ENCODE data around the gene DLGAP1. TPM values are rescaled to one million over a fixed set of nuclear protein-coding genes. Genes with fewer than 3 reads are reported as not detected.
A peak's percentile ranks its signal among the peaks of the same experiment; 100 is the strongest.

The DLGAP1 gene
- total RNA-seq, 1 donor from 2014 or later: 11.5 TPM

DNA sequence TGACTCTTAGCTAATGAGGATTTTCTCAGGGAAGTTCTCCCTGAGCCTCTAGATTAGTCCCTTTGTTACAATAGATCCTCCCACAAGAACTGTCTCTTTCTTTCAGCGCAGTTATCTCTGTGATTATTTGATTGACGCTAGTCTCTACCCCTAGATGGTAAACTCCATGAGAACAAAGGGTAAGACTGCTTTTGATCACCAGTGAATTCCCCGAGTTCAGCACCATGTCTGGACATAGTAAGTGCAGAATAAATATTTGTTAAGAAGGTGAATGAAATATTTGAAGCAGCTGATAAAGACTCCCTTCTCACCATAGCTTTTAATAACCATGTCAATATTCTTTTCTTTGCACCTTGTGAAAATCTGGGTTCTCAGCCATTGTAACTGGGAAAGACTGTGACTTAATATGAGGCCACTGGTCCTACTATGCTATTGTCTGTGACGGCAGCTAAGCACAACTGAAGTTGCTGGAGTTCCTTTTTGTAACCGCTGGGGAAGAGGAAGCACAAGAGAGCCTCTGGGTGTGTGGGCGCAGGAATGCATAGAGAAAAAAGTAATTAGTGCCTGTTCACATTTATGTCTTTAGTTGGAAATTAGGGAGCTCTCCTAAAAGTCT lies 790.4 kb downstream of the DLGAP1 start:
- peak overlapping the region; percentile 87 for H3K27ac Mint-ChIP-seq (ENCODE audit: unreplicated experiment)
- H3K4me1 Mint-ChIP-seq: peaks cover 48% of the 10 kb centered on the region
- peak overlapping the region; percentile 50 for H3K4me3 Mint-ChIP-seq
- H3K27me3 Mint-ChIP-seq (ENCODE audit: low read depth): no peaks in the 10 kb centered on the region
- TF ChIP-seq, protein P1, sequence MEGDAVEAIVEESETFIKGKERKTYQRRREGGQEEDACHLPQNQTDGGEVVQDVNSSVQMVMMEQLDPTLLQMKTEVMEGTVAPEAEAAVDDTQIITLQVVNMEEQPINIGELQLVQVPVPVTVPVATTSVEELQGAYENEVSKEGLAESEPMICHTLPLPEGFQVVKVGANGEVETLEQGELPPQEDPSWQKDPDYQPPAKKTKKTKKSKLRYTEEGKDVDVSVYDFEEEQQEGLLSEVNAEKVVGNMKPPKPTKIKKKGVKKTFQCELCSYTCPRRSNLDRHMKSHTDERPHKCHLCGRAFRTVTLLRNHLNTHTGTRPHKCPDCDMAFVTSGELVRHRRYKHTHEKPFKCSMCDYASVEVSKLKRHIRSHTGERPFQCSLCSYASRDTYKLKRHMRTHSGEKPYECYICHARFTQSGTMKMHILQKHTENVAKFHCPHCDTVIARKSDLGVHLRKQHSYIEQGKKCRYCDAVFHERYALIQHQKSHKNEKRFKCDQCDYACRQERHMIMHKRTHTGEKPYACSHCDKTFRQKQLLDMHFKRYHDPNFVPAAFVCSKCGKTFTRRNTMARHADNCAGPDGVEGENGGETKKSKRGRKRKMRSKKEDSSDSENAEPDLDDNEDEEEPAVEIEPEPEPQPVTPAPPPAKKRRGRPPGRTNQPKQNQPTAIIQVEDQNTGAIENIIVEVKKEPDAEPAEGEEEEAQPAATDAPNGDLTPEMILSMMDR (conservative IDR thresholded peaks at IDR 0.05): peak; percentile 48
- no peaks in the 10 kb centered on the region for H3K36me3 Mint-ChIP-seq (ENCODE audit: low read depth)
- no peaks in the 10 kb centered on the region for H3K9me3 Mint-ChIP-seq
- peak; percentile 24 for DNase-seq (ENCODE audit: low read depth, low spot score)

DNA sequence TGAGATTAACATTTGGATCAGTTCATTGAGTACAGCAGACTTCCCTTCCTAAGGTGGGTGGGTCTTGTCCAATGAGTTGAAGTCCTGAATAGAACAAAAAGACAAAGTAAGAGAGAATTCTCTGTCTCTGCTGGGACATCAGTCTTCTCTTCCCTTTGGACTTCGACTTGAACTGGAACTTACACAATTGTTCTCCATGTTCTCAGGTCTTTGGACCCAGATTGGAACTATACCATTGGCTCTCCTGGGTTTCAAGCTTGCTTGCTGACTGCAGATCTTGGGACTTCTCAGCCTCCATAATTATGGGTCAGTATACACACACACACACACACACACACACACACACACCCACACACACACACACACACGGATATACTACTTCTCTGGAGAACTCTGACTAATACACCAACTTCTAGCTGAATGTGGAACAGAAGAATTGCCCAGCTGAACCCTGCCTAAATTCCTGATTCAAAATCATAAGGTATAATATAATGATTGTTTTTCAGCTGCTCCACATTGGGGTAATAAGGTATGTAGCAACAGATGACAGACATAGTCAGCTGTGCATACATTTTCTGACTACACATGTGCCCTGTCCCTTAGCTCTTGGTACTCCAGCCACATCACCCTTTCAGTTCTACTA lies 791.1 kb downstream of the DLGAP1 start:
- peaks cover 52% of the 10 kb centered on the region for H3K4me1 Mint-ChIP-seq
- peak overlapping the region; percentile 87 for H3K27ac Mint-ChIP-seq (ENCODE audit: unreplicated experiment)
- no peak for DNase-seq (ENCODE audit: low read depth, low spot score)
- H3K4me3 Mint-ChIP-seq: peak overlapping the region; percentile 50
- TF ChIP-seq, protein P1 (conservative IDR thresholded peaks at IDR 0.05): no peak
- H3K36me3 Mint-ChIP-seq (ENCODE audit: low read depth): no peaks in the 10 kb centered on the region
- H3K27me3 Mint-ChIP-seq (ENCODE audit: low read depth): no peaks in the 10 kb centered on the region
- no peaks in the 10 kb centered on the region for H3K9me3 Mint-ChIP-seq

DNA sequence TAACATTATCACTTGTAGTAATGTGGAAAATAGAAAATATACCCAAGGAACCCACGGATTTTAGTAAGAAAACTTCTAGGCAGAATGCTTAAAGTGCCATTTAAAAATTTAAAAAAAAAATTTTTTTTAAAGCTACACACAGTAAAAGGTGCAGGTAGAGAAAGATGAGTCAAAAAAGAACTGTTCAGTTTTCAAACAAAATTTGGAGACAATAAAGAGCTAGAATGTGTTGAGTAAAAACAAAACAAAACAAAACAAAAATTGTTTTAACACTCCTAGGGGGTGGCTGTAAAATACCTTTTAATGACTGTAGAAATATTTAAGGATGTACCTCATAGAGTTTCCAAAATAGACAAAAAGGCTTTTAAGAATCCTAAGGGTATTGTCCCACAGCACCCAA lies 793.1 kb downstream of the DLGAP1 start:
- Mint-ChIP-seq H3K36me3 (ENCODE audit: low read depth) (no peaks in the 10 kb centered on the region), H3K4me1 (peaks cover 52% of the 10 kb centered on the region)
- TF ChIP-seq, protein P1 (conservative IDR thresholded peaks at IDR 0.05): no peak

DNA sequence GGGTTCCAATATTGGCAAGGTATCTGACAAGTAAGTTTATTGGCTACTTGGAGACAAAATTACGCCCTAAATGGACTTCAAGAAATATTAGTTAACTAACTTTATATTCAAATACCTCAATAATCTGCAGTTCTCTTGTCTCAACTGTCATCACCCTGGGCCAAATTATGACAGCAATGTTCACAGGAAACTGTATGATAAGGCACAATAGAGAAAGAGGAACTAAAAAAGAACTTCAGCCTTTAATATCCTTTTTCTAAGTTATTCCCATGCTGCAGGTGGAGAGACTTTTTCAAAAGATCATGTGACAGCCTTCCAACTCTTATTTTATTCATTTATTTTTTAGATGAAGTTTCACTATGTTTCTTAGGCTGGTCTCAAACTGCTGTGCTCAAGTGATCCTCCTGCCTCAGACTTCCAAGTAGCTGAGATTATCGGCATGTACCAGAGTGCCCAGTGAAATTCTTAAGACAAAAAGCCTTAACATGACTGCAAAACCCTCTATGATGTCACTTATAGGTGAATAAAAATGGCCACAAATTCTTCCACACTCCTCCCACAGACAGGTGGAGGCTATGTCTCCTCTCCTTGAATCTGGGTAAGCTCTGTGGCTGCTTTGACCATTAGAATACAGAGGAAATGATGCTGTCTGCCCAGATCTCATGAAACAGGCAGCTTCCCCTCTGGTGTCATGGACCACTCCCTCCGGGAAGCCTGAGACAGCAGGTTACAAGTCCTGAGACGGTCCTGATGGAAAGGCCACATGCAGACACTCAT lies 794.2 kb downstream of the DLGAP1 start:
- Mint-ChIP-seq H3K4me3 (no peak overlapping the region), H3K27ac (ENCODE audit: unreplicated experiment) (peak overlapping the region; percentile 31), H3K4me1 (peaks cover 51% of the 10 kb centered on the region), H3K9me3 (no peaks in the 10 kb centered on the region), H3K36me3 (ENCODE audit: low read depth) (no peaks in the 10 kb centered on the region), H3K27me3 (ENCODE audit: low read depth) (no peaks in the 10 kb centered on the region)
- DNase-seq (ENCODE audit: low read depth, low spot score): no peak
- TF ChIP-seq, protein P1 (conservative IDR thresholded peaks at IDR 0.05): no peak

More for the DNA sequence above, 793.1 kb downstream of the DLGAP1 start:
- H3K27ac Mint-ChIP-seq (ENCODE audit: unreplicated experiment): no peak overlapping the region
- H3K9me3 Mint-ChIP-seq: no peaks in the 10 kb centered on the region
- no peaks in the 10 kb centered on the region for H3K27me3 Mint-ChIP-seq (ENCODE audit: low read depth)
- DNase-seq (ENCODE audit: low read depth, low spot score): no peak
- H3K4me3 Mint-ChIP-seq: no peak overlapping the region

DNA sequence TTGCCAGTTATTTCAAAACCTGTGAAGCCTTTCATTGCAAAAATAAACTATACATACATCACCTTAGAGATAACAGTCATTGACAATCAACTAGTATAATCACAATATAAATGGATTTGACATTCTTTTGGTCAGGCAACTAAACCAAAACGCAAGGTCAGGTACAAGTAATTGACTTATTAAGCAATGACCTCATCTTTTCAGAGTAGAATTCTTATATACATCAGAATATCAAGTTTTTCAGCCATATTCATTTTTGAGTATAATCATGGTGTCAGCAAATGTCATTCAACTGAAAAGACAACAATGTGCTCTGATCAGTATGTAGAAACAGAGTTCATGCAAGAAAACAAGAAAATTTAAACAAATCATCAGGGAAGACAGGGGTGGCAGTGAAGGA lies 796.6 kb downstream of the DLGAP1 start:
- TF ChIP-seq, protein P1 (conservative IDR thresholded peaks at IDR 0.05): no peak
- no peaks in the 10 kb centered on the region for H3K27me3 Mint-ChIP-seq (ENCODE audit: low read depth)
- no peak overlapping the region for H3K27ac Mint-ChIP-seq (ENCODE audit: unreplicated experiment)
- no peak overlapping the region for H3K4me3 Mint-ChIP-seq
- H3K4me1 Mint-ChIP-seq: peaks cover 51% of the 10 kb centered on the region
- no peaks in the 10 kb centered on the region for H3K36me3 Mint-ChIP-seq (ENCODE audit: low read depth)
- H3K9me3 Mint-ChIP-seq: no peaks in the 10 kb centered on the region
- DNase-seq (ENCODE audit: low read depth, low spot score): no peak
